ENCODE data around the gene KHDC4.

DNA sequence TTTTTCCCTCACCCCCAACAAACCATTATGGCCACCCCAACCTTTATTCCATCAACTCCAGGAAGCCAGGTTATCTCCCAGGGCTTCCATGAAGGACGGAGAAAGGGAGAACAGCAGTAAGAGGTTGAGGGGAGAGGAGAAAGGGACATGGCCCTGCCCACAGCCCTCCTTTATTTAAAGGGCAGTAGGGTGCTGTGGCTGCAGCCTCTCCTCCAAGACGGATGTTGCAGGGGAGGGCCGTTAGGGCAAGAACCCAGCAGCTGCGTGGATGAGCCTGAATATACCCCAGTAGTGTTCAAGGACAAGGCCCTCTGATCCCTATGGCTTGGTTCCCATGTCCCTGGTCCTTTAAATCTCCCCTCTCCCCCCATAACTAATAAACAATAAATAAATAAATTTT lies 13.1 kb upstream of the KHDC4 start:
- TF ChIP-seq, protein P1, sequence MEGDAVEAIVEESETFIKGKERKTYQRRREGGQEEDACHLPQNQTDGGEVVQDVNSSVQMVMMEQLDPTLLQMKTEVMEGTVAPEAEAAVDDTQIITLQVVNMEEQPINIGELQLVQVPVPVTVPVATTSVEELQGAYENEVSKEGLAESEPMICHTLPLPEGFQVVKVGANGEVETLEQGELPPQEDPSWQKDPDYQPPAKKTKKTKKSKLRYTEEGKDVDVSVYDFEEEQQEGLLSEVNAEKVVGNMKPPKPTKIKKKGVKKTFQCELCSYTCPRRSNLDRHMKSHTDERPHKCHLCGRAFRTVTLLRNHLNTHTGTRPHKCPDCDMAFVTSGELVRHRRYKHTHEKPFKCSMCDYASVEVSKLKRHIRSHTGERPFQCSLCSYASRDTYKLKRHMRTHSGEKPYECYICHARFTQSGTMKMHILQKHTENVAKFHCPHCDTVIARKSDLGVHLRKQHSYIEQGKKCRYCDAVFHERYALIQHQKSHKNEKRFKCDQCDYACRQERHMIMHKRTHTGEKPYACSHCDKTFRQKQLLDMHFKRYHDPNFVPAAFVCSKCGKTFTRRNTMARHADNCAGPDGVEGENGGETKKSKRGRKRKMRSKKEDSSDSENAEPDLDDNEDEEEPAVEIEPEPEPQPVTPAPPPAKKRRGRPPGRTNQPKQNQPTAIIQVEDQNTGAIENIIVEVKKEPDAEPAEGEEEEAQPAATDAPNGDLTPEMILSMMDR (conservative IDR thresholded peaks at IDR 0.05), result no peak
- no peak for TF ChIP-seq EZH2 (IDR thresholded peaks at IDR 0.05; ENCODE audit: low read depth)

Data from PC-9 (cell line).